ENCODE measurements around the gene RRAD. TPM values are rescaled to one million over a fixed set of nuclear protein-coding genes. Genes with fewer than 3 reads are reported as not detected.
A peak's percentile ranks its signal among the peaks of the same experiment; 100 is the strongest.

RRAD gene
- total and polyA plus RNA-seq, 2 of the 4 experiments (the other 2 are of a cell fraction): 1.3 to 2.1 TPM

- no peak overlapping the region for H2BK120ac ChIP-seq (ENCODE audit: low read depth, low read length)
- no peak overlapping the region for H3K23ac ChIP-seq (ENCODE audit: low read depth, low read length)
- ATAC-seq (ENCODE audit: low read depth) (no peak), DNase-seq (no peak)
- H3K14ac ChIP-seq (replicated peaks; ENCODE audit: low read depth, low read length): no peak overlapping the region
- BruUV-seq (replicated peaks): no TSS peak
- H3K36me3 ChIP-seq (ENCODE audit: control insufficient read depth, insufficient read depth, low read length): peaks cover 6% of the 10 kb centered on the region; the same call in 1 of the 2 replicates
- H3K56ac ChIP-seq (ENCODE audit: extremely low read depth, insufficient read depth, low read length): no peak overlapping the region
- H3K4ac ChIP-seq (ENCODE audit: low read depth, low read length): no peak overlapping the region
- in situ Hi-C loops (cut with MboI; ENCODE audit: low sequenced_read_pairs) (no loop called here), intact Hi-C loops (cut with micrococcal nuclease) (loop anchor here (2.0 to 10.0 kb wide), 2 partner anchors 41 to 261 kb away; partner anchors contain the start of genes B3GNT9, CES2, CIAO2B and FBXL8), dilution Hi-C loops (cut with HindIII; ENCODE audit: low sequenced_read_pairs, unreplicated experiment) (no loop called here)
- H4K91ac ChIP-seq (ENCODE audit: insufficient read depth, low read depth, low read length): no peak overlapping the region
- H2AK9ac ChIP-seq (replicated peaks; ENCODE audit: low read depth, low read length, poor library complexity): peak overlapping the region; percentile 53
- TF ChIP-seq MXI1 (IDR thresholded peaks at IDR 0.05; ENCODE audit: borderline replicate concordance, low read depth, low read length) (no peak), RAD21 (IDR thresholded peaks at IDR 0.05; ENCODE audit: low read length) (no peak), BHLHE40 (IDR thresholded peaks at IDR 0.05; ENCODE audit: low read depth, low read length) (no peak), FOS (IDR thresholded peaks at IDR 0.05; ENCODE audit: low read depth, low read length) (no peak), CHD1 (IDR thresholded peaks at IDR 0.05; ENCODE audit: low read depth, low read length) (no peak), CTCF (conservative IDR thresholded peaks at IDR 0.05; ENCODE audit: low read depth, low read length) (no peak)
- no peaks in the 10 kb centered on the region for H3K27me3 ChIP-seq (ENCODE audit: control insufficient read depth, insufficient read depth, low read length)
- no peak overlapping the region for H2BK20ac ChIP-seq (ENCODE audit: low read depth, low read length)
- no peak overlapping the region for H4K5ac ChIP-seq (ENCODE audit: low read depth, low read length)
- H3K18ac ChIP-seq (ENCODE audit: low read depth, low read length): no peak overlapping the region
- H2AK5ac ChIP-seq (ENCODE audit: low read depth, low read length): no peak overlapping the region
- H2BK15ac ChIP-seq (ENCODE audit: low read depth, low read length): no peak overlapping the region
- H2BK5ac ChIP-seq (ENCODE audit: low read depth, low read length, poor library complexity, severe bottlenecking): no peak overlapping the region
- WGBS, 2 experiments (ENCODE audit: extremely low coverage in 2 of 2, insufficient read length in 1 of 2): 71% methylated on average over 1 of the region's 2 CpGs; no CpG with 5 or more reads in 1 of the 2 experiments
- H3K4me3 ChIP-seq (ENCODE audit: insufficient read depth, low read depth, low read length): no peak overlapping the region
- H4K8ac ChIP-seq (ENCODE audit: low read depth in 2 of 2, low read length in 2 of 2): no peak overlapping the region
- ChIA-PET POLR2A (ENCODE audit: unreplicated experiment) (no interaction called here), CTCF (interaction anchor here (1.3 to 1.8 kb wide), 3 partner anchors 35 to 65 kb away, joined by 4 to 20 read pairs (median 6); no protein-coding TSS in a partner anchor)
- H3K4me1 ChIP-seq (ENCODE audit: control insufficient read depth, insufficient read depth, low read length): peaks cover 7% of the 10 kb centered on the region
- H3K9me3 ChIP-seq (ENCODE audit: control insufficient read depth, insufficient read depth, low read length): no peaks in the 10 kb centered on the region
- H3K9ac ChIP-seq (ENCODE audit: low read depth, low read length): no peak overlapping the region
- no peak overlapping the region for H3K4me2 ChIP-seq (ENCODE audit: low read depth, low read length)
- H3K79me1 ChIP-seq (ENCODE audit: low read depth in 1 of 2, low read length in 2 of 2): no peaks in the 10 kb centered on the region
- no peaks in the 10 kb centered on the region for H4K20me1 ChIP-seq (ENCODE audit: insufficient read depth, low read length)
- H2AFZ ChIP-seq (replicated peaks; ENCODE audit: low read length, poor library complexity): no peak overlapping the region
- no peak overlapping the region for H3K27ac ChIP-seq (ENCODE audit: insufficient read depth, low read length)
- peaks cover 5% of the 10 kb centered on the region; the same call in 1 of the 2 replicates for H3K9me1 ChIP-seq (ENCODE audit: insufficient read depth, low read length)
Observed at GRCh38 chr16:66894055-66894454, 31.3 kb downstream of the RRAD start.

Measured in IMR-90 (cell line).